ENCODE measurements around the gene MARCKSL1.

DNA sequence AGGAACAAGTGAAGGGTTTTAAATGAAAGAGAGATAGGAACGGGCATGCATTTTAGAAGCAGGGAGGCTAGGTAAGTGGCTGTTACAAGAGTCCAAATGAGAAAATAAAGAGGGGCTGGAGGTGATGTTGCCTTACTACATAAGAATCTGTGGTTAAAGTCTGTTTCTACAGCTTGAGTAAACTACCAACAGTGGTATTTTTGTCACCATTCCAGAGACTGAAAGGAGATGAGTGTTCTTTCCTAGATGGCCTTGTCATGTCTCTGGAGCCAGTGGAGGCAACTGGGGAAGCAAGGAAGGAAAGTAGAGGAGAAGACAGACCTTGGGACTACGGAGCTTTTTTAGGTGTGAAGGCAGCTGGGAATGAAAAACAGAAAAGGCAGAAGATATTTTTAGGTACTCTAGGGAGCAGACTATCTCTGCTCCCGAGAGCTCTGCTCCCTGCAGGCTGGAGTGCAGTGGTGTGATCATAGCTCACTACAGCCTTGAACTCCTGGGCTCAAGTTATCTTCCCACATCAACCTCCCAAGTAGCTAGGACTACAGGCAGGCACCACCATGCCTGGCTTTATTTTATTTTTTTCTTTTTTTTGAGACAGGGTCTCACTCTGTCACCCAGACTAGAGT, 31.9 kb downstream of the MARCKSL1 start:
- TF ChIP-seq POLR2A (IDR thresholded peaks at IDR 0.05; ENCODE audit: low read length): no peak
- no peak for TF ChIP-seq GATA1 (IDR thresholded peaks at IDR 0.05; ENCODE audit: low read depth, low read length)

All from erythroblast (primary cell).